ENCODE data around the gene CDH4. TPM values are rescaled to one million over a fixed set of nuclear protein-coding genes. Genes with fewer than 3 reads are reported as not detected.

CDH4 gene
- total RNA-seq, 1 donor from 2014 or later, result 12.1 TPM

DNA sequence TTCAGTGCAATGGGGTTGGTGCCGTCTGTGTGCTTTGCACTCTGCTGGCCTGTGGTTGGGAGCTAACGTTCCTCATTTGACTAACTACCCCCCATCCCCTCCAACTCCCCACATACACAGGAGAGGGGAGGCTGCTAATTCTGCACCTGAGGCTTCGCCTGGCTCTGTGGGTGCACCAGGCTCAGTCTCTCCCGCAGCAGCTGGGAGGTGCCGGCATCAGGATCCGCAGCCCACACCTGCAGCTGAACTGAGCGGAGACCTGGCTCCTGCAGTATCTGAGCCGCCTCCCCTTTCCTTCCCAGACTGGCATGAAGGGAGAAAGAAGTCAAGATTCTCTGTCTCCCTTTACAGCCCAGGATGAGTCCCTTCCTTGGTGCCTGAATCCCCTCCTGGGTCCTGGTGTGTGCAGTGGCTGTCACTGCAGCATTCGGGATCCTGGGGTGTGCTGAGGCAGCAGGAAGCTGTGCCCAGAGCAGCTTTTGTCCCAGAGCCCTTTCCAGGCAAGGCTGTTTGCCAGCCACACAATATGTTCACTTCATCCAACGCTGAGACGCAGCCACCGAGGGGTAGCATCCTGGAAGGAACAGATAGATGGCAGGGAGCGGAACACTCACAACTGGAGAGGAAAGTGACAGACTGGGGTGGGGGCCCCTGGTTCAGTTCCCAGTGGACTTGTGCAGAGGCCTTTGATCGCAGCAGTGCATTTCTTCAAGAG is 70.2 kb downstream of the CDH4 start:
- FAIRE-seq, result no peak
- no peak overlapping the region for H3K4me3 ChIP-seq (ENCODE audit: low read depth, low read length)
- TF ChIP-seq, protein P1, sequence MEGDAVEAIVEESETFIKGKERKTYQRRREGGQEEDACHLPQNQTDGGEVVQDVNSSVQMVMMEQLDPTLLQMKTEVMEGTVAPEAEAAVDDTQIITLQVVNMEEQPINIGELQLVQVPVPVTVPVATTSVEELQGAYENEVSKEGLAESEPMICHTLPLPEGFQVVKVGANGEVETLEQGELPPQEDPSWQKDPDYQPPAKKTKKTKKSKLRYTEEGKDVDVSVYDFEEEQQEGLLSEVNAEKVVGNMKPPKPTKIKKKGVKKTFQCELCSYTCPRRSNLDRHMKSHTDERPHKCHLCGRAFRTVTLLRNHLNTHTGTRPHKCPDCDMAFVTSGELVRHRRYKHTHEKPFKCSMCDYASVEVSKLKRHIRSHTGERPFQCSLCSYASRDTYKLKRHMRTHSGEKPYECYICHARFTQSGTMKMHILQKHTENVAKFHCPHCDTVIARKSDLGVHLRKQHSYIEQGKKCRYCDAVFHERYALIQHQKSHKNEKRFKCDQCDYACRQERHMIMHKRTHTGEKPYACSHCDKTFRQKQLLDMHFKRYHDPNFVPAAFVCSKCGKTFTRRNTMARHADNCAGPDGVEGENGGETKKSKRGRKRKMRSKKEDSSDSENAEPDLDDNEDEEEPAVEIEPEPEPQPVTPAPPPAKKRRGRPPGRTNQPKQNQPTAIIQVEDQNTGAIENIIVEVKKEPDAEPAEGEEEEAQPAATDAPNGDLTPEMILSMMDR (IDR thresholded peaks at IDR 0.05; ENCODE audit: insufficient read depth, low read length, severe bottlenecking), result no peak
- DNase-seq (ENCODE audit: low read depth), result no peak
- H3K27me3 ChIP-seq (ENCODE audit: control insufficient read depth, insufficient read depth, low read length), result no peaks in the 10 kb centered on the region
- H3K36me3 ChIP-seq (ENCODE audit: control insufficient read depth, insufficient read depth, low read length), result no peaks in the 10 kb centered on the region

DNA sequence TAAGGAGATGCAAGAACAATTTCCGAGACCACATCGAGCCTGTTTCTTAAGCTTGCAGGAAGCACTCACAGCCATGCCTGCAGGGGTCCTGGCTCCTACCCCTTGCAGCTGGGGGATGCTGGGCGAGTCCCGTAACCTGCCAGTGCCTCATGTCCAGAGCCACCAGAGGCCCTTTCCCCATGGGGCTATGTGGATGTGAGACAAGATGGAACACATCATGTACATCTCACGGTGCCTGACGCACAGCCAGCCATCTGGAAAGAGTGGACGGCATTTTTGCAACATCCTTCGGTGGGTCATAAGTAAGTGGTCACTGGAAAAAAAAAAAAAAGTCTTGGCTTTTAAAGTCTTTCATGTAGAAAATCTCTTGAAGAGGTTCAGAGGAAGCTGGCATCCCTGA is 72.8 kb downstream of the CDH4 start:
- FAIRE-seq (no peak), DNase-seq (ENCODE audit: low read depth) (no peak)
- Histone ChIP-seq H3K27me3 (ENCODE audit: control insufficient read depth, insufficient read depth, low read length) (no peaks in the 10 kb centered on the region), H3K36me3 (ENCODE audit: control insufficient read depth, insufficient read depth, low read length) (no peaks in the 10 kb centered on the region), H3K4me3 (ENCODE audit: low read depth, low read length) (no peak overlapping the region)
- TF ChIP-seq, protein P1 (IDR thresholded peaks at IDR 0.05; ENCODE audit: insufficient read depth, low read length, severe bottlenecking), result no peak

DNA sequence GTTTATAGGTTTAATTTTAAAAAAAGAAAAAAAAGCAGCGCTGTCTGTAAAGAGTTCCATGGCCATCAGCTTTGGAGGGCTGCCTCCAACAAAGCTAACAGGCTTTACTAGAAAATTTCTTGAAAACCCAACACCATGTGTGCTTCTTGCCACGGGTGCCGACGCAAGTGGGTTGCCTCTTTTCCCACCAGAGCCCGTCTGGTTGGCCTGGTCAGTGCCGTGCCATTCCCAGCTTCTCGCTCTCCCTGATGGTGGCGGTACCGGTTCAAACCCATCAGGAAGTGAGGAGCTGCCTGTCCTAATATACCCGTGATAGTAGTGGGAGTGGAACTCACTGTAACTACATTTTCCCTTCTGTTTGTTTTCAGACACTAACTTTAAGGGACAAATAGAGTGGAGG is 73.7 kb downstream of the CDH4 start:
- TF ChIP-seq, protein P1 (IDR thresholded peaks at IDR 0.05; ENCODE audit: insufficient read depth, low read length, severe bottlenecking), result no peak
- no peaks in the 10 kb centered on the region for H3K36me3 ChIP-seq (ENCODE audit: control insufficient read depth, insufficient read depth, low read length)
- H3K4me3 ChIP-seq (ENCODE audit: low read depth, low read length), result no peak overlapping the region
- H3K27me3 ChIP-seq (ENCODE audit: control insufficient read depth, insufficient read depth, low read length), result no peaks in the 10 kb centered on the region
- no peak for DNase-seq (ENCODE audit: low read depth)
- FAIRE-seq, result no peak

DNA sequence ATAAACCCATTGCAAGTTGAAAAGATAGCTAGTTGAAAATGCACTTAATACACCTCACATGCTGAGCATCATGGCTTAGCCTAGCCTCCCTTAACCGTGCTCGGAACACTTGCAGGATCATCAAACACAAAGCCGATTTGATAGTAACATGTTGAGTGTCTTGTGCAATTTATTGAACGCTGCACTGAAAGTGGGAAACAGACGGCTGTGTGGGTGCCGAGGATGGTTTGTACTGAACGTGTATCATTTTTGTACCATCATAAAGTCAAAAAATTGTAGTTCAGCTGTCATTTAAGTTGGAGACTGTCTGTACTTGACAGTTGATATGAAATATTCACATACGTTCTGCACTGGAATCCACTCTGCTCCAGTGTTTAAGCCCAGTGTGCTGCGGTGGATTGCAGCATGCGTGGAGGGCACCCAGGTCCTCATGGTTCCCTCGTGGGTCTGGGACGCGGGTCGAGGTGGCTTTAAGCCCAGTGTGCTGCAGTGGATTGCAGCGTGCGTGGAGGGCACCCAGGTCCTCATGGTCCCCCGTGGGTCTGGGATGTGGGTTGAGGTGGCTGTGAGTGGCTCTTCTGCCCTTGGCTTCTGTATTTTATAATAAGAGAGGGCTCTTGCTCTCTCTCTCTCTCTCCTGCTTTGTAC is 77.0 kb downstream of the CDH4 start:
- Histone ChIP-seq H3K36me3 (ENCODE audit: control insufficient read depth, insufficient read depth, low read length) (no peaks in the 10 kb centered on the region), H3K4me3 (ENCODE audit: low read depth, low read length) (no peak overlapping the region), H3K27me3 (ENCODE audit: control insufficient read depth, insufficient read depth, low read length) (no peaks in the 10 kb centered on the region)
- TF ChIP-seq, protein P1 (IDR thresholded peaks at IDR 0.05; ENCODE audit: insufficient read depth, low read length, severe bottlenecking), result no peak
- DNase-seq (ENCODE audit: low read depth) (peak; percentile 3), FAIRE-seq (peak; percentile 99)

DNA sequence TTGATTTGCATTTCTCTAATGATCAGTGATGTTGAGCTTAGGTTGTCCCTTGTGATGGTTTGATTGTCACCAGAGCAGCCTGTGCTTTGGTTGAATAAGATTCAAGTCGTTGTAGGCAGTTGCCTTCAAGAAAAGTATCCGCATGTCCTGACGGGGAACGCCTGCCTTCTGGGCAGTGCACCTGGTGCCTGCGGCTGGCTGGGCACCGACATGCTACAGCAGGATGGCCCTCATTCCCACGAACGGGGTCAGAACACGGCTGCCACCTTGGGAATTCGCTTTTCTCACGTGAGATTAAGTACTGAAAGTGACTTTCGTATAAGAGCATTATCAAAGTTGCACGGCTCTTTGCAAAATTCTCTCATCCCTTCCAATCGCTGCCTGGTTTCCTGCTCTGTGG is 78.4 kb downstream of the CDH4 start:
- Histone ChIP-seq H3K27me3 (ENCODE audit: control insufficient read depth, insufficient read depth, low read length) (no peaks in the 10 kb centered on the region), H3K4me3 (ENCODE audit: low read depth, low read length) (no peak overlapping the region), H3K36me3 (ENCODE audit: control insufficient read depth, insufficient read depth, low read length) (no peaks in the 10 kb centered on the region)
- FAIRE-seq (no peak), DNase-seq (ENCODE audit: low read depth) (no peak)
- TF ChIP-seq, protein P1 (IDR thresholded peaks at IDR 0.05; ENCODE audit: insufficient read depth, low read length, severe bottlenecking), result no peak
